ENCODE data around the gene PINLYP.

DNA sequence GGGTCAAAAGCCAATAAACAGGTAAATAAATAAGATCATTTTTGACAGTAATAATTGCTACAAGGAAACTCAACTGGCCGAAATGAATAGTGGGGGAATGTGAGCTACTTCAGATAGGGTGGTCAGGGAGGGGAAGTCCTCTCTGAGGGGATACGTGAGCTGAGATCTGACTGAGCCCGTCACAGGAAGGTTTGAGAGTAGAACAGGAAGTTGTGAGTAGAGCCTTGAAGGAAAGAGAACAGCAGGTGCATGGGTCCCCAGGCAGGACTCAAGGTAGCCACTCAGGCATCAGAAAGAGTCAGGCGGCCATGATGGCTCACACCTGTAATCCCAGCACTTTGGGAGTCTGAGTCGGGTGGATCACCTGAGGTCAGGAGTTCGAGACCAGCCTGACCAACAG, 14.1 kb downstream of the PINLYP start:
- TF ChIP-seq, protein P1, sequence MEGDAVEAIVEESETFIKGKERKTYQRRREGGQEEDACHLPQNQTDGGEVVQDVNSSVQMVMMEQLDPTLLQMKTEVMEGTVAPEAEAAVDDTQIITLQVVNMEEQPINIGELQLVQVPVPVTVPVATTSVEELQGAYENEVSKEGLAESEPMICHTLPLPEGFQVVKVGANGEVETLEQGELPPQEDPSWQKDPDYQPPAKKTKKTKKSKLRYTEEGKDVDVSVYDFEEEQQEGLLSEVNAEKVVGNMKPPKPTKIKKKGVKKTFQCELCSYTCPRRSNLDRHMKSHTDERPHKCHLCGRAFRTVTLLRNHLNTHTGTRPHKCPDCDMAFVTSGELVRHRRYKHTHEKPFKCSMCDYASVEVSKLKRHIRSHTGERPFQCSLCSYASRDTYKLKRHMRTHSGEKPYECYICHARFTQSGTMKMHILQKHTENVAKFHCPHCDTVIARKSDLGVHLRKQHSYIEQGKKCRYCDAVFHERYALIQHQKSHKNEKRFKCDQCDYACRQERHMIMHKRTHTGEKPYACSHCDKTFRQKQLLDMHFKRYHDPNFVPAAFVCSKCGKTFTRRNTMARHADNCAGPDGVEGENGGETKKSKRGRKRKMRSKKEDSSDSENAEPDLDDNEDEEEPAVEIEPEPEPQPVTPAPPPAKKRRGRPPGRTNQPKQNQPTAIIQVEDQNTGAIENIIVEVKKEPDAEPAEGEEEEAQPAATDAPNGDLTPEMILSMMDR (IDR thresholded peaks at IDR 0.05 in 4 of 5, conservative IDR thresholded peaks at IDR 0.05 in 1 of 5), result no peak
- no peak for TF ChIP-seq POLR2A (IDR thresholded peaks at IDR 0.05)
